ENCODE measurements around the gene KCNN4. TPM values are rescaled to one million over a fixed set of nuclear protein-coding genes. Genes with fewer than 3 reads are reported as not detected.

KCNN4 gene
- total and polyA plus RNA-seq, 10 of the 15 experiments (the other 5 are each of a cell fraction or from before 2014, with no cell fraction given) = 1.4 to 112 (median 77.9) TPM

DNA sequence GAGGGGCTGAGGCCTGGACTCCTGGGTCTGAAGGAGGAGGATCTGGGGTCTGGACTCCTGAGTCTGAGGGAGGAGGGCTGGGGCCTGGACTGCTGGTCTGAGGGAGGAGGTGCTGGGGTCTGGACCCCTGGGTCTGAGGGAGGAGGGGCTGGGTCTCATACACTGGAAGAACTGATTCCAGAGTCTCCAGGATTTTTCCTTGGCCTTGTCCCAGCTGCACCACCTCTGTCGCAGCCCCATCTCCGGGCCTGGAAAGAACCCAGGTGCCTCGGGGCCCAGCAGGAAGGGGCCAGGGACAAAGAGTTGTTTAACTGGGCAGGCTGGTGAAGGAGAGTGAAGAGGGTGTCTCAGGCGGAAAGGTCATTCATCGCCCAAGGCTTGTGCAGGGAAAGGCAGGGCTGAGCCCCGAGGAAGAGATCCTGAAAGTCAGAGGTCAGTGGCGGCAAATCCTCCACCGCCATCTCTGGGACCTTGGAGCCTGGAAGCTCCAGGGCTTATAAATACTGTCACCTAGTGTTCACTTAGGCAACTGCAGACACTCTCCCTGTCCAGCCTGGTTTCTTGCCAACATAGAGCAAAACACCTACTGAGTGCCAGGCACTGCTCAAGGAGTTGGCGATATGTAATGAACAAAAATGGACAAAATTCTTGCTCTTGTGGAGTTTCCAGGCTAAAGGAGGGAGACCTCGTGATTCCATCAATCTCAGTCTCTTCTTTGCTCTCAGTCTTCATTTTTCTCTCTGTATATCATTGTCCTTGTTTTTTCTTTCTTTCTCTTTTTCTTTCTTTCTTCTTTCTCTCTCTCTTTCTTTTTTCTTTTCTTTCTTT is 4.4 kb upstream of the KCNN4 start (continued):
- TF ChIP-seq, protein P1, sequence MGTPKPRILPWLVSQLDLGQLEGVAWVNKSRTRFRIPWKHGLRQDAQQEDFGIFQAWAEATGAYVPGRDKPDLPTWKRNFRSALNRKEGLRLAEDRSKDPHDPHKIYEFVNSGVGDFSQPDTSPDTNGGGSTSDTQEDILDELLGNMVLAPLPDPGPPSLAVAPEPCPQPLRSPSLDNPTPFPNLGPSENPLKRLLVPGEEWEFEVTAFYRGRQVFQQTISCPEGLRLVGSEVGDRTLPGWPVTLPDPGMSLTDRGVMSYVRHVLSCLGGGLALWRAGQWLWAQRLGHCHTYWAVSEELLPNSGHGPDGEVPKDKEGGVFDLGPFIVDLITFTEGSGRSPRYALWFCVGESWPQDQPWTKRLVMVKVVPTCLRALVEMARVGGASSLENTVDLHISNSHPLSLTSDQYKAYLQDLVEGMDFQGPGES (IDR thresholded peaks at IDR 0.05) = no peak
- TF ChIP-seq HDAC6 (IDR thresholded peaks at IDR 0.05; ENCODE audit: unreplicated experiment) = no peak
- TF ChIP-seq, protein P2, sequence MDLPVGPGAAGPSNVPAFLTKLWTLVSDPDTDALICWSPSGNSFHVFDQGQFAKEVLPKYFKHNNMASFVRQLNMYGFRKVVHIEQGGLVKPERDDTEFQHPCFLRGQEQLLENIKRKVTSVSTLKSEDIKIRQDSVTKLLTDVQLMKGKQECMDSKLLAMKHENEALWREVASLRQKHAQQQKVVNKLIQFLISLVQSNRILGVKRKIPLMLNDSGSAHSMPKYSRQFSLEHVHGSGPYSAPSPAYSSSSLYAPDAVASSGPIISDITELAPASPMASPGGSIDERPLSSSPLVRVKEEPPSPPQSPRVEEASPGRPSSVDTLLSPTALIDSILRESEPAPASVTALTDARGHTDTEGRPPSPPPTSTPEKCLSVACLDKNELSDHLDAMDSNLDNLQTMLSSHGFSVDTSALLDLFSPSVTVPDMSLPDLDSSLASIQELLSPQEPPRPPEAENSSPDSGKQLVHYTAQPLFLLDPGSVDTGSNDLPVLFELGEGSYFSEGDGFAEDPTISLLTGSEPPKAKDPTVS (IDR thresholded peaks at IDR 0.05; ENCODE audit: low read depth, low read length) = no peak
- peak; percentile 97 for TF ChIP-seq WRNIP1 (IDR thresholded peaks at IDR 0.05; ENCODE audit: borderline replicate concordance, low read depth, low read length)
- TF ChIP-seq, protein P3, sequence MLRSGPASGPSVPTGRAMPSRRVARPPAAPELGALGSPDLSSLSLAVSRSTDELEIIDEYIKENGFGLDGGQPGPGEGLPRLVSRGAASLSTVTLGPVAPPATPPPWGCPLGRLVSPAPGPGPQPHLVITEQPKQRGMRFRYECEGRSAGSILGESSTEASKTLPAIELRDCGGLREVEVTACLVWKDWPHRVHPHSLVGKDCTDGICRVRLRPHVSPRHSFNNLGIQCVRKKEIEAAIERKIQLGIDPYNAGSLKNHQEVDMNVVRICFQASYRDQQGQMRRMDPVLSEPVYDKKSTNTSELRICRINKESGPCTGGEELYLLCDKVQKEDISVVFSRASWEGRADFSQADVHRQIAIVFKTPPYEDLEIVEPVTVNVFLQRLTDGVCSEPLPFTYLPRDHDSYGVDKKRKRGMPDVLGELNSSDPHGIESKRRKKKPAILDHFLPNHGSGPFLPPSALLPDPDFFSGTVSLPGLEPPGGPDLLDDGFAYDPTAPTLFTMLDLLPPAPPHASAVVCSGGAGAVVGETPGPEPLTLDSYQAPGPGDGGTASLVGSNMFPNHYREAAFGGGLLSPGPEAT (IDR thresholded peaks at IDR 0.05; ENCODE audit: low read depth) = peak; percentile 58
